Measurements from ENCODE around the gene SLC7A14. TPM values are rescaled to one million over a fixed set of nuclear protein-coding genes. Genes with fewer than 3 reads are reported as not detected.

The SLC7A14 gene
- total and polyA plus RNA-seq, 4 donors, result 0.01 to 0.06 (median 0.03) TPM; not detected in 1

DNA sequence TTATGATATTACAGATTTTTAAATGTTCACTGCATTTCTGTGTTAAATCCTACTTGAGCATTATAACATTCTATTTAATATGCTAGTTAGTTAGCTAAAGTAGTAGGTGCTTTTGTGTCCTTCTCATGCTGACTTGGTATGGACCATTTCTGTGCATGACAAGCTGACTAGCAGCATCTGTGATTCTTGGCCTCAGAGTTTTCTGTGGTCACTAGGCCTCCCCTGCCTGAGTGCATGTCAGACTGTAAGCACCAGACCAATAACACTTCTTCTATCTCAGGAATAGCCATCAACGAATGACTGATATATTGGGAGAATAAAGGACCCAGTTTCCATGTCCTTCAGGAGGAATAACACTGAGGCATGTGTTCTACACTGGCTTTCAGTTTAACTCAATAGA lies 22.6 kb upstream of the SLC7A14 start:
- H3K9ac ChIP-seq (ENCODE audit: insufficient read depth in 1 of 2, low read length in 2 of 2), result no peak overlapping the region
- WGBS, 2 donors, result 77 to 89% methylated on average over 1 of the region's 1 CpG
- no peak overlapping the region for H3K4me3 ChIP-seq
- DNase-seq, result no peak
- H3K4me1 ChIP-seq (ENCODE audit: control insufficient read depth in 5 of 5, insufficient read depth in 5 of 5, low read length in 5 of 5), result no peaks in the 10 kb centered on the region
- no peaks in the 10 kb centered on the region for H3K9me3 ChIP-seq (ENCODE audit: control insufficient read depth in 4 of 4, insufficient read depth in 3 of 4, low read length in 3 of 4)
- H3K27me3 ChIP-seq (ENCODE audit: control insufficient read depth in 3 of 3, insufficient read depth in 3 of 3, low read length in 2 of 3), result no peaks in the 10 kb centered on the region
- H3K36me3 ChIP-seq (ENCODE audit: control insufficient read depth in 4 of 4, insufficient read depth in 4 of 4, low read length in 4 of 4), result no peaks in the 10 kb centered on the region
- no peak for ATAC-seq (ENCODE audit: insufficient read depth, low FRiP score)
- TF ChIP-seq, protein P1, sequence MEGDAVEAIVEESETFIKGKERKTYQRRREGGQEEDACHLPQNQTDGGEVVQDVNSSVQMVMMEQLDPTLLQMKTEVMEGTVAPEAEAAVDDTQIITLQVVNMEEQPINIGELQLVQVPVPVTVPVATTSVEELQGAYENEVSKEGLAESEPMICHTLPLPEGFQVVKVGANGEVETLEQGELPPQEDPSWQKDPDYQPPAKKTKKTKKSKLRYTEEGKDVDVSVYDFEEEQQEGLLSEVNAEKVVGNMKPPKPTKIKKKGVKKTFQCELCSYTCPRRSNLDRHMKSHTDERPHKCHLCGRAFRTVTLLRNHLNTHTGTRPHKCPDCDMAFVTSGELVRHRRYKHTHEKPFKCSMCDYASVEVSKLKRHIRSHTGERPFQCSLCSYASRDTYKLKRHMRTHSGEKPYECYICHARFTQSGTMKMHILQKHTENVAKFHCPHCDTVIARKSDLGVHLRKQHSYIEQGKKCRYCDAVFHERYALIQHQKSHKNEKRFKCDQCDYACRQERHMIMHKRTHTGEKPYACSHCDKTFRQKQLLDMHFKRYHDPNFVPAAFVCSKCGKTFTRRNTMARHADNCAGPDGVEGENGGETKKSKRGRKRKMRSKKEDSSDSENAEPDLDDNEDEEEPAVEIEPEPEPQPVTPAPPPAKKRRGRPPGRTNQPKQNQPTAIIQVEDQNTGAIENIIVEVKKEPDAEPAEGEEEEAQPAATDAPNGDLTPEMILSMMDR (IDR thresholded peaks at IDR 0.05; ENCODE audit: control extremely low read depth, extremely low read depth), result no peak
- H3K27ac ChIP-seq (ENCODE audit: low read depth in 1 of 2, low read length in 1 of 2), result no peak overlapping the region

DNA sequence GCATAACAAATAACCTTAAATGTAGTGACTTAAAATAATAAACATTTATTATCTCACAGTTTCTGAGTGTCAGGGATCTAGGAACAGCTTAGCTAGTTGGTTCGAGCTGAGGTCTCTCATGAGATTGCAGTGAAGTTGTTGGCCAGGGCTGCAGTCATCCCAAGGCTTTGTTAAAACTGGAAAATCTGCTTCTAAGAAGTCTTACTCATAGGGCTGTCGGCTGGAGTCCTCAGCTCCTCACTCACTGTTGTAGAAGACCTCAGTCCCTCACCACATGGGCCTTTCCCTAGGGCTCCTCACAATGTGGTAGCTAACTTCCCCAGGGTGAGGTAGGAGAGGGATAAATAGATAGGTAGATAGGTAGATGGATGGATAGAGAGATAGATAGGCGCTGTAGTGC lies 20.8 kb upstream of the SLC7A14 start:
- H3K9me3 ChIP-seq (ENCODE audit: control insufficient read depth in 4 of 4, insufficient read depth in 3 of 4, low read length in 3 of 4), result no peaks in the 10 kb centered on the region
- no peak overlapping the region for H3K4me3 ChIP-seq
- H3K27me3 ChIP-seq (ENCODE audit: control insufficient read depth in 3 of 3, insufficient read depth in 3 of 3, low read length in 2 of 3), result no peaks in the 10 kb centered on the region
- DNase-seq (no peak), ATAC-seq (ENCODE audit: insufficient read depth, low FRiP score) (no peak)
- H3K27ac ChIP-seq (ENCODE audit: low read depth in 1 of 2, low read length in 1 of 2), result no peak overlapping the region
- WGBS, 2 donors, result 68 to 75% methylated on average over 3 of the region's 3 CpGs
- no peaks in the 10 kb centered on the region for H3K4me1 ChIP-seq (ENCODE audit: control insufficient read depth in 5 of 5, insufficient read depth in 5 of 5, low read length in 5 of 5)
- TF ChIP-seq, protein P1 (IDR thresholded peaks at IDR 0.05; ENCODE audit: control extremely low read depth, extremely low read depth), result no peak
- no peak overlapping the region for H3K9ac ChIP-seq (ENCODE audit: insufficient read depth in 1 of 2, low read length in 2 of 2)
- no peaks in the 10 kb centered on the region for H3K36me3 ChIP-seq (ENCODE audit: control insufficient read depth in 4 of 4, insufficient read depth in 4 of 4, low read length in 4 of 4)

DNA sequence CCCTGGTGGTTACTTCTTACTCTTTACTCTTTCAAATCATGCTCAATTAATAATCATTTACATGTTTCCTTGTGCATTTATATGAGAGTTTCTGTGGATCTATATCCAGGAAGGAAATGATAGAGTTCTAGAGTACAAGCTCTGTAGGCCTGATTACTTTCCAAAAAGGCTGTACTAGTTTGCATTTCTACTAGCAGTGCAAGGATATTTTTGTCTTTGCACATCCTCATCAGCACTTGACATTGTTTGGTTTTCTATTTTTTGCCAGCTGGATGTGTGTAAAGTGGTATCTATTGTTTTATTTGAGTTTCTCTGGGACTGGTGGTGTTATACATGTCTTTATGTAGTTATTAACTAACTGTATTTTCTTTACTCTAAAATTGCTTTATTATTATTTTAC lies 19.6 kb upstream of the SLC7A14 start:
- H3K27ac ChIP-seq (ENCODE audit: low read depth in 1 of 2, low read length in 1 of 2), result no peak overlapping the region
- H3K9me3 ChIP-seq (ENCODE audit: control insufficient read depth in 4 of 4, insufficient read depth in 3 of 4, low read length in 3 of 4), result no peaks in the 10 kb centered on the region
- H3K36me3 ChIP-seq (ENCODE audit: control insufficient read depth in 4 of 4, insufficient read depth in 4 of 4, low read length in 4 of 4), result no peaks in the 10 kb centered on the region
- H3K9ac ChIP-seq (ENCODE audit: insufficient read depth in 1 of 2, low read length in 2 of 2), result no peak overlapping the region
- no peaks in the 10 kb centered on the region for H3K4me1 ChIP-seq (ENCODE audit: control insufficient read depth in 5 of 5, insufficient read depth in 5 of 5, low read length in 5 of 5)
- no peak for DNase-seq
- no peak overlapping the region for H3K4me3 ChIP-seq
- H3K27me3 ChIP-seq (ENCODE audit: control insufficient read depth in 3 of 3, insufficient read depth in 3 of 3, low read length in 2 of 3), result no peaks in the 10 kb centered on the region
- TF ChIP-seq, protein P1 (IDR thresholded peaks at IDR 0.05; ENCODE audit: control extremely low read depth, extremely low read depth), result no peak
- ATAC-seq (ENCODE audit: insufficient read depth, low FRiP score), result no peak

DNA sequence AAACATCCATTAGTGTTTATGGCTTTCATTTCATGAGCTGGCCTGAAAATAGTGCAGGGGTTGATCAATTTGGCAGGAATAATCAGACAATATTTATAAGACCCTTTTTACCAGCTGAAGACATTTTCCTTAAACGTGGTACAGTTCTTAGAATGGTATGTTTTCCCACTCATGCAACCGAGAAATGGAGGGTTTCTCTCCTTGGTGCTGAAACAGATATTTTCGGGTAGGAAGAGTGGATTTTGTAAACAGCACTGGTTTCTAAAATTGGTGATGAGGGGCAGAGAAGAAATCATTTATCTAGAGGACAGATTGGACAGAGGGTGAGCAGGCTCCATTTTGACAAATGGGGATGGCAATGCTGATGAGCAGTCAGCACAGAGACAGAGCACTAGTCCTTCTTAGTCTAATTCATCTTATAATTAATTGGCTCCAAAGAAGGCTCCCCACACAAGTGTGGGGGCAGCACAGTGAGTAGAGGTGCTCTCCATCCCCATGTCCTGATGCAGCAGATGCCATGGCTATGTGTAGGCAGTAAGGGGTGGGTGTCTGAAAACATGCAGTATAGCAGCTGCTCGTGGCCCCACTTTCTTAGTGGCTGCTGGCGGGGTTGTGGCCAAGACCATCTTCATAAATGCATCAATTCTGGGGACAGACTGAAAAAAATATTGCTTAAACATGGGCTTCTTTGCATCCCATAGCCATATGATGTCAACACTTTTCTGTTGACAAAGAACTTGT lies 18.1 kb upstream of the SLC7A14 start:
- Histone ChIP-seq H3K4me3 (no peak overlapping the region), H3K36me3 (ENCODE audit: control insufficient read depth in 4 of 4, insufficient read depth in 4 of 4, low read length in 4 of 4) (no peaks in the 10 kb centered on the region), H3K27ac (ENCODE audit: low read depth in 1 of 2, low read length in 1 of 2) (no peak overlapping the region), H3K4me1 (ENCODE audit: control insufficient read depth in 5 of 5, insufficient read depth in 5 of 5, low read length in 5 of 5) (no peaks in the 10 kb centered on the region), H3K27me3 (ENCODE audit: control insufficient read depth in 3 of 3, insufficient read depth in 3 of 3, low read length in 2 of 3) (no peaks in the 10 kb centered on the region), H3K9ac (ENCODE audit: insufficient read depth in 1 of 2, low read length in 2 of 2) (no peak overlapping the region), H3K9me3 (ENCODE audit: control insufficient read depth in 4 of 4, insufficient read depth in 3 of 4, low read length in 3 of 4) (no peaks in the 10 kb centered on the region)
- no peak for ATAC-seq (ENCODE audit: insufficient read depth, low FRiP score)
- TF ChIP-seq, protein P1 (IDR thresholded peaks at IDR 0.05; ENCODE audit: control extremely low read depth, extremely low read depth), result no peak
- WGBS, 2 donors, result 45 to 49% methylated on average over 5 of the region's 5 CpGs
- peak in 1 of 3 donors; percentile 58 for DNase-seq

Data from lung (tissue), 12 donors.